ENCODE measurements around the gene PKHD1.
A peak's percentile ranks its signal among the peaks of the same experiment; 100 is the strongest.

The PKHD1 gene

DNA sequence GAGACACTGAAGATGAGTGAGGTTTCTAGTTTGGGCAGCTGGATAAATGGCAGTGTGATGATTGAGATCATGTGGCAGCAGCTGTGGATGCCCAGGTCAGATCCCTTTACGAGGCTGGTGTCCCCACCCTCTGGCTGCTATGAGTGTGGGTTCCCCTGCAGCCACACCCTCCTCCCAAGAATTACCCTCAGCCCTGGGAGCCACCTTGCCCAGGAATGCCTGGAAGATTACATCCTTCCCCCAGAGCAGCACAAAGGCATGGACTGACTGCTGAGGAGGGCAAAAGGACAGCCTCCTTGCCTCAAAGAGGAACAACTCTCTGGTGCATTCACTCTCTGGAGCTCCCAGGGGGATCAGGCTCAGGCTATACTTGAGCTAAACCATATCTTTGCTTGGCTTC lies 15.0 kb upstream of the PKHD1 start:
- DNase-seq (ENCODE audit: low read depth), result no peak

DNA sequence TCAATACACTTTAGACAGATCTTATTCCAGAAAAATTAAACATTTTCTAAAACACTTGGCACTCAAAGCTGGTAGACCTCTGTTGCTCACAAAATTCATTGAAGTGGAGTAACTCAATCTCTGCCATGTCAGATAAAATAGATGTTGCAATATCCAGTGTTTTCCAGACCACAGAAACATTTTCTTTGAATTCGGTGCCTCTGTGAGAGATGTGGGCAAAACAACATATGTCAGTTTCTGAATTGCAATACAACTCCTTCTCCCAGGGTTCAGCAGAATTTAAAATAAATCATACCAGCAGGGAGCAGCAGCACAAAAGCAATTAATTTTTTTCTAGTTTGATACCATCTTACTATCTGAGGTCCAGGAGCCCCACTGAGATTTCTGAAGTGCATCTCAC lies 11.3 kb upstream of the PKHD1 start:
- DNase-seq (ENCODE audit: low read depth), result no peak

DNA sequence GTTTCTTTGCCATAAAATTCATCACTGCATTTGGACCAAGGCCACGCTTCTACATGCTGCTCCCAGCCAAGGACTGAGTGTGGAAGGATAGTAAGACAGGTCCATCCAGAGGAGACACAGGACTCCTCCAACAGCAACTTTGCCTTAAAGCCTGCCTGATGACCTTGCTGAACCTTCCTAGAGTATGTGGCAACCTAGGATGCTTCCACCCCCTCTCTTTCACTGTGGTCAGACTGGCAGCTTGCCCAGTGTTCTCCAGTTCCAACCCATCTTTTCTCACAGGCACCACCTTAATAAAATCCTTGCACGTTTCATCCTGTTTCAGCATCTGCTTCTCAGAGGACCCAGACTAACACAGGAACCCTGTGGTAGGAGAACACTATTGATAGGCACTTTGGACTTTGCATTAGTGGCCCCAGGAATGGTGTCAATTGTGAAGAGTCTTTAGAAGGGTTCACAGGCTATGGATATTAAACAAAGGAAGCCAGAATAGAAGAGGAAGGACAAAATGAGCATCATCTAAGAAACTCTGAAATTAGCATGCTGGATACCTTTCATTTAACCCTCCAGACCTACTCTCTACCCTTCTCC lies 2.4 kb upstream of the PKHD1 start:
- no peak for DNase-seq (ENCODE audit: low read depth)

DNA sequence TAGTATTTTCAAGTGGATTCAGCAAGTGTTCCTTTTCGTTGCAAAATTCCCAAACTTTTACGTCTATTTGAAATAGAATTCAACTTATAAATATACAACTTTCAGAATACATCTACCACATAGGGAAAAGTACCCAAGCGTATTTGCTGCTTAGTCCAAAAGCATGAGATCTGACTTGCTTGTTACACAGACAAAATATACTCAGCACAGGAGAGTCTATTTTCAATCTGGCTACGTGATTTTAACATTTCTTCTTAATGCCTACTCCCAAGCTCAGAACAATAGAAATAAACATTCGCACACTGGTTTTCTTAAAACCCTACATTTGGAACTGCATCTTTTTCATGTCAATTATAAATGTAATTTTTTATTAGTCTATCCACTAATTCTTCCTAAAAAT lies 672 bp downstream of the PKHD1 start:
- no peak for DNase-seq (ENCODE audit: low read depth)

DNA sequence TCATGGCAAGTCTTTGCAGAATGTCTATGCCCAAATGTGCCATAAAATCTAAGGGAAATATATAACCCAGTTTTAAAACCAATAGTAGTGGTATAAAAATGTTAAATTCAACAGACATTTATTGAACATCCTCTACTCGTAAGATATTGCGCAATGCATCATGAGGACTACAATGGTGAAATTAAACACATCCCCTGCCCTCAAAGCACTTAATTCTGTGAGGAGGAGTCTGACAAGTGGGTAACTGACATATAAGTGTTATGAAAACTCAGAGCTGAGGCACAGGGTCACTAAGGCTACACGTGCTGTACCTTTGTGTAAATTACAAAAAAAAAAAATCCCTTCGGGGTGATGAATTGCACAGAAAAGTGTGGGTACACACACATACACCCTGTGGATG lies 6.2 kb downstream of the PKHD1 start:
- no peak for DNase-seq (ENCODE audit: low read depth)

DNA sequence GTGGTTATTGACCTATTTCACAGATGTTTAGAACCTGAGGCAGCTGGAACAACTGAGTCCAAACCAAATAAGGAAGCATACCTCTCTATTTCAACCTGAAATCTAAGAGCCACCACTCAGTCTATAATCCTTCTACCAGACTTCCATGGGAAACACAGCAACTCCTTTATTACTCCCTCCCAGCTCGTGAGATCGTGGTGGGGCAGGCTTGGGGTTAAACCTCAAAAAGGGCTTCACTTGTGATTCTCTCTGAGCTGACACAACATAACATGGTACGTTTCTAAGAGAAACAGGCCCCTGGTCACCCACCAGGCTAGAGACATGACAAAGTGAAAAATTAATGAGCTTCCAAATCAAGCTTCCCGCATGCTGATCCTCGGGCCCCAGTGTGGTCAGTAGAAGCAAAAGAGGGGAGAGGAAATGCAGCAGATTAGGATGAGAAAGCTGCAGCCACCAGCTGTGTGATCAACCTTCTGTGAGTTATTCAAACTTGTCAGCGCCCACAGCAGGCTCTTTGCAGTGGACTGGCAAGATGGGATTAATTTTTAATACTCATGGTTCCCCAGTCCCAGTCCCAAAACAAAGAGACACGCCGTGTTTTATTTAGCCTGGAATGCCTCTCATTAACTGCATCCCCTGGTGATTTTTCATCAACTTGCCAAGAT lies 9.3 kb downstream of the PKHD1 start:
- no peak for DNase-seq (ENCODE audit: low read depth)

DNA sequence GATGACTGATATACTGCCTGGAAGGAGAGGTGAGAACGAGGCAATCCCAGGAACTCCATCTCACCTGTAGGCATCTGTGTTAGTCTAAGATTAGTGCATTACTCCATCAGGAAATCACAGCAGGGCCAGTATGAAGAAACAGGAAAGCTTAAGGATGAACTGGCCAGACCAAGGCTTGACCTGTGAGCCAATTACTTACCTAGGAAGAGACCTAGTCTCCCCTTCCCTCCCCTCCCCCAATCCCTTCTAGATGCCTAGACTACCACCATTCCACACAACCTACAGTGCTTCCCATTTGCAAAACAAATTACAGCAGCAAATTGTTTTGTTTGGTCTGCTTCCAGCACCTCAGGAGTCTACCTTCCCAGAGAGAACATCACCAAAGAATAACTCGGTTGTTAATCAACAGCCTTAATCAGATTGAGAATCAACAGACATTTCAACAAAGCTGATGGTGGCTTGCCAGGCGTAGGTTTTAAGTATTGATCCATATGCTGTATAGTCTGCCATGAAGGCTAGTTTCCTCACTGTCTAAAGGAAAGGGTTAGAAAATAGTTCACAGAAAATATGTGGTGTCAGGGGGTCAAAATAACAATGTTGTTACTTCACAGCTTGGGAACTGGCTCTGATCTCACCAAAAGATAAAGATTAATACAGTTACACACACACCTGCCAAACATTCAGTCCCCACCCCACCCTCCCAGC lies 10.1 kb downstream of the PKHD1 start:
- DNase-seq (ENCODE audit: low read depth), result no peak

DNA sequence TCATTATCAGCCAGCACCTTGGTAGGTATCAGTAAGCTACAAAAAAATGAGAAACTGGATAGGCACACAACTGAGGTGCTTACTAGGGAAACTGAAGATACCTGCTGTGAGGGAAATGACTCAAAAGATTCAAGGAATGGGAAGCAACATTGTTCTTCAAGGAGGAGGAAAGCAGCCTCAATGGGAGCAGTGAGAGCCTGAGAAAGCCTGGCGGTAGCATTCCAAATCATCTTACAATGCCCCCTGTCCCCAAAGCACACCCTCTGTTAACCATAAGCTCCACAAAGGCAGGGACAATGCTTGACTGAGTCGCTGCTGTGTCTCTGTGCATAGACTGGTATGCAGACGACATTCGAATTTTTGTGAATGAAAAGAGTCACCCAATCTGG lies 10.6 kb downstream of the PKHD1 start:
- no peak for DNase-seq (ENCODE audit: low read depth)

DNA sequence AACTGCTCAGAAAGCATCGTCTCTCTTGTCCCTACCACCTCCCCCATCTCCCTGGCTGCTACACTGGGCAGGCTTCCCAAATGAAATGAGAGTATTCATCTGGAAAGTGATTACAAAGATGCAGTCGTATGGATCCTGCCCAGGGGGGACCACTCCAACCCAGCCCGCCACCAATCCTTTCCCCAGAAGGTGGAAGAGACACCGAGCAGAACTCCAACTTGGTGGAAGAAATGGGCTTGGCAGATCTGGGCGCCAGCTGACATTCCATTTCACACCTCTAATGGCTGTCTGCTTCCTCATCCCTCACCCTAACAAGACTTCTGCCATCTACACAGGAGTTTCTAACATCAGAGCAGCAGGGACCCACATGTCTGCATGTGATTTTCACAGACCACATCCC lies 12.7 kb downstream of the PKHD1 start:
- no peak for DNase-seq (ENCODE audit: low read depth)

DNA sequence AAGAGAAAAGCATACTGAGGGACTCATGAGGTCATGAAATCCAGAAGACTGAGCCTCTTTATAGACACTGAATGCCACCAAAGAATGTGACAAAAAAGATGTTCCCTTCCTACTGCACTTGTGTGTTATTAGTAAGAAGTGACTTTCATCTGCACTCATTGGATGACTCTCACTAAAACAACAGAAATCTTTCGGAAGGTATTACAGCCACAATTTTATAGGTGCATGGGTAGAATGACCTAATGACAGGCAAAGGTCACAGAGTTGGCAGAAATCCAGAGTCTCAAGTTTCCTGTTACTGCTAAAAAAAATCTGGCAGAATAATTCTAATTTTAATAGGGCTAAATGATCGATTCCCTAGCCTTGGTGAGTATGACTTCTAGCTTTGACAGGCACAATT lies 13.3 kb downstream of the PKHD1 start:
- no peak for DNase-seq (ENCODE audit: low read depth)

DNA sequence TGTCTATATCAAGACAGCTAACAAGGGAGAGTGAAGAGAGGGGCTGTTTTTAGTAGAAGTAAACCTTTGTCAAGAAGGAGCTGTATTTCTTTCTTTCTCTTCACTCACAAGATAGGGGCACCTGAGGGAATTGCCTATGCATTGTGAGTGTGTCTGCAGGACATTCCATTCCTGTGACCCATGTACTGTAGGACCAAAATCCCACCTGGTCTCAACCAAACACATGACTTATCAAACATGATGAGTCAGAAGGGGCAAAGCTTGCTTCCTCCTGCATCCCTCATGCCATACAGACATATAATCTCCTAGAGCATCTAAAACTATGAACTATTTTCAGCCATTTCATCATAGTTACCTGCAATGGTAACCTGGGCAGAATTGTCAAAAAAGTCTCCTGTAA lies 21.8 kb downstream of the PKHD1 start:
- DNase-seq (ENCODE audit: low read depth), result no peak

DNA sequence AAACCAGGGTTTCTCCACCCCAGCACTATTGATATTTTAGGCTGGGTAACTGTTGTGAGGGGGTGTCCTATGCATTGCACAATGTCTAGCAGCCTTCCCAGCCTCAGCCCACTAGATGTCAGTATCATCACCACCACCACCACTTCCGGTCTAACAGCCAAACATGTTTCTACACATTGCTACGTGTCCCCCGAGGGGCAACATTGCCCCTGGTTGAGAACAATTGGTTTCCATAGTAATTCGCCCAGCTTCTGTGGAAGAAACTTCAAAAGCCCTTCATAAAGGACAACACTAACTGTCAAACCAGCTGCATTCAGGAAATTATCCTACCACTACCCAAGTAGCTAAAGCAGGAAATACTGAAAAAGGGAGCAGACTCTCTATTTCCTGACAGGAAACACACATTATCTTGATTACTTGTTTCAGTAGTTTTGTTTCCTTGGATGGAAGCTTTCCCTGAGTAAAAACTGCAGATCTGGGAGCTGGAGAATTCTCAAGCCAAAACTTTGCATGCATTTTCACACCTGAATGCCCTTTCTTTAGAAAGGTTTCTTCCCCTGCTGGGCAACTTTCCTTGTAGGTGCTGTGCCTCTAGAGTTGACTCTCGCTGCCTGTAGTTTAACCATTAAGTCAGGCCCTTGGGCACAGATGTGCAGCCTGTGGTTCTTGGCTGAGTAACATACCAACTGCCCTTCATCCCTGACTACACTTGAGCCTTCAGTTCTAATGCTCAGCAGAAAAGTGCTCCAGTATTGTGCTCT lies 23.6 kb downstream of the PKHD1 start:
- DNase-seq (ENCODE audit: low read depth), result peak; percentile 19

DNA sequence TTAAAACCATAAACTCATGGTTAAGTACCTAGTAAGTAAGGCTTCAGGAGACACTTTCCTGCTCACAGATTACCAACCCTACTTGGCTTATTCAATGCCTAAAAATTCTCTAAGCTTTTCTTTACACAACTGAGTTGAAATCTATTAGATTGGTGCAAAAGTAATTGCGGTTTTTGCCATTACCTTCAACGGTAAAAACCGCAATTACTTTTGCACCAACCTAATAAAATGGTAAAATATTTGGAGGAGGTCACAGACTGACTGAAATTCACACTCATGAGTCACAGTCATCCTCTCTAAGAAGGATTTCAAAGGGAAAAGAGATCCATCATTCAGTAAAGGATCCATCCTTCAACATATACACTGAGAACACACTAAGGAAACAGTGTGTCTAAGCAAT lies 25.9 kb downstream of the PKHD1 start:
- DNase-seq (ENCODE audit: low read depth), result no peak

DNA sequence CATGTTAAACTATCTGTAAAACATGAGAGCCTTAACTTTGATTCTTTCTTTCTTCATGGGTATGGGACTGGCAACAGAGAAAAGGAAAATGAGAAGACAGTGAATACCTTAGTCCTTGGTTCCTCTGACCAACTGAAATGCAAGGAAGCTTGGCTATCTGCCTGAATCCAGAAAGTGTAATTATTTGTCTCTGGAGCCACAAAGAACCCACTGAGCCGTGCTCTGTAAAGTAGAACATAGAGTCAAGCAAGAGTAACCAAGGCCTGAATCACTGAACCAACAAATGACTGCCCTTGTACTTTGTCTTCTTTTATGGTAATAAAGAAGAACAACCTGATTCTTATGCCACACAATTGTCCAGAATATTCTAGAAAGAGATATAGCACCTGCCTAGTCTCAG lies 27.6 kb downstream of the PKHD1 start:
- no peak for DNase-seq (ENCODE audit: low read depth)

DNA sequence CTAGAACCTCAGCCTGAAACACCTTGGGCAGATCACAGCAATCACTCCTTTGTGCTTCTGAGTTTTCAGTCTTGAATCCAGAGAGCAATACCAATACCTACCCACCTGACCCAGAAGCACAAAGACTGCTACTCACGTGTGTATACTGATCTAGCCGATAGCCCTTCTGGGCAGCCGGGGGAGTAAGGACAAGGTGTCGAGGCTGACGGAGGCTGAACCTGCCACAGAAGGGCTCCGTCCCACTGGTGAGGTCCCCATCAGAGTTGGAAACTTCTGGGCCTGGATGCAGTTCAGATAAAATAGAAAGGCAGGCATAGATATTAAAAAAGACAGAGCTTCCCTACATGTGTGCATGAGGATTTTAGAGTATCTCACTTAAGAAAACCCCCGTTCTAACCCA lies 32.0 kb downstream of the PKHD1 start:
- no peak for DNase-seq (ENCODE audit: low read depth)

DNA sequence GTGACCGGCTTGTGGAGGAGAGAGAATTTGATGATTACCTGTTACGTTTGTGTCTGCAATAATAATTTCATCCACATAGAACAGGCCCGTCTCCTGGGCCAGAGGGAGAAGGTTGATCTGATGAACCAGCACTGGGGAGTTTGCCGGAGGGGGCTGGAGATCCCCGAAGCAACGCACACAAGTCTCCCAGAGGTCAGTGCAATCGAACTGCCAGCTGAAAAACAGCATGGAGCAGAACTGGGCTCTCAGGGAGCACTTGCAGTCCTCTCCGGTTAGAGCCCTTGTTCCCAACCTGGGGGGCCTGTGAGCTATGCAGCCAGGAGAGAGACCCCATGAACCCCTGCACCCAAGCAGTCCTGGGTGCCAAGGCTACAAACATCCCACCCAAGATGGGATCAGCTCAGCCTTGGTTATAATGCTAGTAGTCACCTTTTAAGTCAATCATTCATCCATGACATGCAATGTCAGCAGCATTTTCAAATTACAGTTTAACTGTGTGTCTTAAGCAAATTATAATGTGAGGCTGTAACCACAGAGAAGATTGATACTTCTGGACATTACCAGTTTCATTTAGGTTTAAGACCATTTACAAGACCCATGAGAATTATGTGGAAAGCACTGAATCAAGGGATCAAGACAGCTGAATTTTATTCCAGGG lies 34.2 kb downstream of the PKHD1 start:
- DNase-seq (ENCODE audit: low read depth), result no peak

DNA sequence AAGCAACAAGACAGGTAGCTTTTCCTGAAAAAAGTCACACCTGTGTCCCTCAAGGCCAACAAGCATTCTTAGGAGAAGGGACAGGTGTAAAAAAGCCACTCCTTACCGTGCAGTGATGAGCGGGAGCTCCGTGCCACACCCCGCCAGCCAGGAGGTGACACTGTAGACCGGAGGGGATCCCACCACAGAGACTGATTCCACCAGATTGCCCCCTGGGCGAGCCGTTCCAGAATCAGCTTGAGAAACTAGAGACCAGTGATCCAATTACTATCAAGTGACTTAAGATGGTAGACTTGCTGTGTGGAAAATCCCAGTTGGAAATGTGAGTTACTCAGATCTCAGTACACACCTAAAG lies 37.4 kb downstream of the PKHD1 start:
- no peak for DNase-seq (ENCODE audit: low read depth)

DNA sequence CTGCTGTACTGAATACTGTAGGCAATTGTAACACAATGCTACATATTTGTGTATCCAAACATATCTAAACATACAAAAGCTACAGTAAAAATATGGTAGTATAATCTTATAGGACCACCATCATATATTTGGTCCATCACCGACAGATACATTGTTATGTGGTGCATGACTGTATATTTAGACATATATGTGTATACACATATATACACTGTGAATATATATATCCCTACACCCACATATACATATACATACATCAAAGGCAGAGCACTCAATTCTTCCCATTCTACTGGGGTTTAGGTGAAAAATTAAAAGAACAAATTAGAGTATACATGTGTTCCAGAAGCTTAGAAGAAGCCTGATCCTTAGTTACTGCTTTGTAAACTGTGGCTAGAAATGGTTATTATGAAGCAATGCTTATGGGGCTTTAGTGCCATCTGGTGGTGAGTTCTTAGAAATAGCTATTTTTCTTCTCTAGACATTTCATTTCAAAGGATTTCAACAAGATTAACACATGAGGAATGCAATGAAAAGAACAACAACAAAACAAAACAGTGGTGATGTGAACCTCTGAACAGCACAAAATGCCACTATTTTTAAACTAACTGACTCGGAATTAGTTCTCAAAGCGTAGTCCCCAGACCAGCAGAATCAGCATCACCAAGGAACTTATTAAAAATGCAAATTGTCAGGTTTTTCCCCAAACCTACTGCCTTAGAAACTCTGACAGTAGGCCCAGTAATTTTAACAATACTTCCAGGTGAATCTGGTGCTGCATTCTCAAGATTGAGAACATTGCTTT lies 38.0 kb downstream of the PKHD1 start:
- DNase-seq (ENCODE audit: low read depth), result no peak

DNA sequence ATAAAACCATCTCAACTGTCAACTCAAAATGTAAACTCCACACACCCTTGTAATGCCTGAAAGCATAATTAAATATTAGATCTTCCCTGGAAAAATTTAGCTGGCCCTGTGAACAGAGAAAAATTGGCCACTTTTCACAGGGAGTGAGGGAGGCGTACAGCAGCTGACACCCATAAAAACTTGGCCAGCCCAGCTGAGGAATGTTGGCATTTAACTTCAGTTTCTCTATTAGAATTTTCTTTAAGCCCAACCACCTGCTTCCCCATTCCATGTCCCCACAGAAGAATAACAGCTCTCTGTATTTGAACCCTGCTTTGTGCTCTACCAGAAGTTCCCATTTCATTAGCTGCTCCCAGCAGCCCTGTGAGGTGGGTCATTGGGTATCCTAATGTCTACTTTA lies 41.0 kb downstream of the PKHD1 start:
- no peak for DNase-seq (ENCODE audit: low read depth)

DNA sequence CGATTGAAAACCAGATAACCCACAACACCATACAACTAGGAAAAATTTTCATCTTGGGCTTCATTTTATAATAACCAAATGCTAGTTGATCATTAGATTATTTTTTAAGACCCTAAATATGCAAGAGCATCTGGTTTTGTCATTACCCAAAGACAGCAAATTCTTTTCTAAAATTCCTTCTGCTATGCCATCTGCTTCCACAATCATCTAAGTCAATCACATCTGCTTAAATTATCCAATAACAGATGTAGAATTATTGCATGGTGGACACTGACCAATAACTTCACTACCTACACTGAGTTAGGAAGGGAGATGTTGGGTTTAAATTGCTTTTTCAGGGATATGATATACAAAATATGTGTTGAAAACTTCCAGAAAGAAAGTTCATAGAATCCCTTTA lies 41.9 kb downstream of the PKHD1 start:
- DNase-seq (ENCODE audit: low read depth), result no peak

DNA sequence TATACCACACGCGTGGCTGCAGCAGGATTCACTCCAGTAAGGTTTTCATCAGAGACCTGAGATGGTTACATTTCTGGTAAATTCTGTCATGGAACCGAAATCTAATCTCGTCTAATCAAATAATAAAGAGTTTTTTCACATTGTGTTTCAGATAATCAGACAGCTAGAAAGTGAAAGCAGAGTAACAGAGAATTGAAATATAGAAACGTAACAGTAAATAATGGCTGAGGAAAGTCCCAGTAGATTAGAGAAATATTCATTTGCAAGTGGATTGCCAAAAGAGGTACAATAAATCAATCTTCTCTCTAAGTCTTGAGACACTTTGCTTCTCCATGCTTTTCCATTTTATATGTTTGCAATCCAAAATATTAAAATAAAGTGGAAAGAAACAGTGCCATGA lies 42.4 kb downstream of the PKHD1 start:
- no peak for DNase-seq (ENCODE audit: low read depth)

All from stimulated activated CD8-positive, alpha-beta memory T cell treated with anti-CD3 and anti-CD28 coated beads, Interleukin-12 subunit alpha, Interleukin-12 subunit beta, amount 100 ng/mL, for 4 hours (primary cell).